Parathyroid adenoma (tissue), 2 donors: ENCODE data around the gene ZMYM5.

ENCODE experiments used
- H2AFZ ChIP-seq: fragments of 300-600 bp; sonication (generic); one replicate; pipeline ENCODE4 v1.7.0; 2017; ENCODE audit warnings: antibody characterized with exemption, mild to moderate bottlenecking
- H3K27ac ChIP-seq: fragments of 300-600 bp; sonication (generic); one replicate; pipeline ENCODE4 v1.7.0; 2017
- H3K27me3 ChIP-seq: fragments of 300-600 bp; sonication (generic); one replicate; pipeline ENCODE4 v1.7.0; 2017; ENCODE audit warnings: low read length; ENCODE audit not compliant: control insufficient read depth, insufficient read depth
- H3K36me3 ChIP-seq: fragments of 300-600 bp; sonication (generic); one replicate; pipeline ENCODE4 v1.7.0; 2017; ENCODE audit warnings: low read length; ENCODE audit not compliant: control insufficient read depth, insufficient read depth
- H3K4me1 ChIP-seq: fragments of 300-600 bp; sonication (generic); one replicate; pipeline ENCODE4 v1.7.0; 2017; ENCODE audit warnings: control low read depth
- H3K4me2 ChIP-seq: fragments of 300-600 bp; sonication (generic); one replicate; pipeline ENCODE4 v1.7.0; 2017; ENCODE audit warnings: low read length
- H3K4me3 ChIP-seq: fragments of 300-600 bp; sonication (generic); one replicate; pipeline ENCODE4 v1.7.0; 2017; ENCODE audit warnings: low read depth, low read length
- H3K79me2 ChIP-seq: fragments of 300-600 bp; sonication (generic); one replicate; pipeline ENCODE4 v1.7.0; 2017; ENCODE audit warnings: control low read depth
- H3K9ac ChIP-seq: fragments of 300-600 bp; sonication (generic); one replicate; pipeline ENCODE4 v1.7.0; 2017; ENCODE audit warnings: mild to moderate bottlenecking
- H3K9me3 ChIP-seq: fragments of 300-600 bp; sonication (generic); one replicate; pipeline ENCODE4 v1.7.0; 2017; ENCODE audit warnings: low read length; ENCODE audit not compliant: control insufficient read depth
- TF ChIP-seq, protein P1 (sequence below): fragments of 300-600 bp; sonication (generic); IDR thresholded peaks from one replicate; pipeline ENCODE4 v1.7.0; 2017; ENCODE audit warnings: antibody characterized with exemption, mild to moderate bottlenecking
- donor health status: primary hyperparathyroidism.

The ZMYM5 gene

DNA sequence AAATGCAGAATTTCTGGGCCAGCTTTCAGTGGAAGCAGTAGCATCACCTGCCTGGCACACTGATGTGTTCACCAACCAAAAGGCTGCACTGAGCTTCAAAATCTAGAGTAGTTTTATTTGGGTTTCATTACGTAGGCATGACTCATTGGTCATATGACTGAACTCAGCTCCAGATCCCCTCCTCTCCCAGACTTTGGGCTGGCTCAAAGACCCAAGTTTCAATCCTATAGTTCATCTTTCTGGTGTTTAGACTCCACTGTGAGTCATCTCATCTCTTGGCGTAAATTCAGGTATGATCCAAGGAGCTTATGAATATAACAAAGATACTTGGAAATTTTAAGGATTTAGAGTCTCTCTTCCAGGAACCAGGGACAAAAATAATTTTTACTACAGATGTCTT lies 17.7 kb downstream of the ZMYM5 start:
- Histone ChIP-seq H3K27ac (no peak overlapping the region), H3K4me2 (no peak overlapping the region), H3K4me1 (no peaks in the 10 kb centered on the region), H2AFZ (no peak overlapping the region), H3K4me3 (no peak overlapping the region), H3K9ac (no peak overlapping the region), H3K79me2 (peaks cover 7% of the 10 kb centered on the region), H3K36me3 (no peaks in the 10 kb centered on the region), H3K27me3 (no peaks in the 10 kb centered on the region), H3K9me3 (no peaks in the 10 kb centered on the region)
- TF ChIP-seq, protein P1, sequence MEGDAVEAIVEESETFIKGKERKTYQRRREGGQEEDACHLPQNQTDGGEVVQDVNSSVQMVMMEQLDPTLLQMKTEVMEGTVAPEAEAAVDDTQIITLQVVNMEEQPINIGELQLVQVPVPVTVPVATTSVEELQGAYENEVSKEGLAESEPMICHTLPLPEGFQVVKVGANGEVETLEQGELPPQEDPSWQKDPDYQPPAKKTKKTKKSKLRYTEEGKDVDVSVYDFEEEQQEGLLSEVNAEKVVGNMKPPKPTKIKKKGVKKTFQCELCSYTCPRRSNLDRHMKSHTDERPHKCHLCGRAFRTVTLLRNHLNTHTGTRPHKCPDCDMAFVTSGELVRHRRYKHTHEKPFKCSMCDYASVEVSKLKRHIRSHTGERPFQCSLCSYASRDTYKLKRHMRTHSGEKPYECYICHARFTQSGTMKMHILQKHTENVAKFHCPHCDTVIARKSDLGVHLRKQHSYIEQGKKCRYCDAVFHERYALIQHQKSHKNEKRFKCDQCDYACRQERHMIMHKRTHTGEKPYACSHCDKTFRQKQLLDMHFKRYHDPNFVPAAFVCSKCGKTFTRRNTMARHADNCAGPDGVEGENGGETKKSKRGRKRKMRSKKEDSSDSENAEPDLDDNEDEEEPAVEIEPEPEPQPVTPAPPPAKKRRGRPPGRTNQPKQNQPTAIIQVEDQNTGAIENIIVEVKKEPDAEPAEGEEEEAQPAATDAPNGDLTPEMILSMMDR, result no peak

DNA sequence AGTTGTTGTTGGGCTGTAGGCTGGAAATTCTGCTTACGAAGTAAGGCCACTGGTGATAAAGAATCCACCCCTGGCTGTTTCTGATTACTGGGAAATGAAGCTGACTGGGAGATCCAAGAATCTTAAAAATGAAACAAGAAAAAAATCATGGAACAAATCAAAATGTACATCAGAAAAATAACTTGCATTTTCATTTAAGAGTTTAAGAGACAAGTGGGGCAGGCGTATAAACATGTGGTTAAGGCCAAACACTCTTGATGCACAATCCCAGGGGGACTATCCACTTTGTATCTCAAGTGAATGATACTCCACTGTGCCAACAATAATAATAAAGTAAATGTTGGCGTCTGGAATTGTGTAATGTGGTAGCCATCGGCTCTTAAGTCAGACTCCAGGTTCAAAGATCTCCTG lies 24.6 kb downstream of the ZMYM5 start:
- TF ChIP-seq, protein P1, result no peak
- Histone ChIP-seq H3K4me1 (no peaks in the 10 kb centered on the region), H3K4me3 (no peak overlapping the region), H3K27ac (no peak overlapping the region), H3K36me3 (no peaks in the 10 kb centered on the region), H3K9ac (no peak overlapping the region), H3K9me3 (no peaks in the 10 kb centered on the region), H3K79me2 (no peaks in the 10 kb centered on the region), H3K4me2 (no peak overlapping the region), H3K27me3 (no peaks in the 10 kb centered on the region), H2AFZ (no peak overlapping the region)

DNA sequence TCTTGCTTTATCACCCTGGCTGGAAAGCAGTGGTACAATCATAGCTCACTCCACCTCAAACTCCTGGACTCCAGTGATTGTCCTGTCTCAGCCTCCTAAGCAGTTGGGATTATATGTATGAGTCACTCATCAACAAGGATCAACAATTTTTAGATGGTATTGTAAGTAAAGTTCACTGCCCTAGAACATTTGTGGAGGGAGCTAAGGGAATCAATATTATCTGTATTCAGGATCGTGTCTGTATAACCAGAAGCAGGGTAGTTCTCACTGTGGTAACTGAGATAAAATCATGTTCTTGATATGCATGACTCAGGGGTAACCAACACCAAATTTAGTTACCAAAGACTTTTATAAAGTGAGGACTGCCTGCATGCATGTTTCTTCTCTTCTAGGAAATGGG lies 27.0 kb downstream of the ZMYM5 start:
- H3K27ac ChIP-seq, result no peak overlapping the region
- no peaks in the 10 kb centered on the region for H3K36me3 ChIP-seq
- H3K4me3 ChIP-seq, result no peak overlapping the region
- no peak overlapping the region for H3K9ac ChIP-seq
- no peaks in the 10 kb centered on the region for H3K9me3 ChIP-seq
- H3K79me2 ChIP-seq, result no peaks in the 10 kb centered on the region
- no peak overlapping the region for H3K4me2 ChIP-seq
- no peak overlapping the region for H2AFZ ChIP-seq
- no peaks in the 10 kb centered on the region for H3K4me1 ChIP-seq
- TF ChIP-seq, protein P1, result no peak
- H3K27me3 ChIP-seq, result no peaks in the 10 kb centered on the region

DNA sequence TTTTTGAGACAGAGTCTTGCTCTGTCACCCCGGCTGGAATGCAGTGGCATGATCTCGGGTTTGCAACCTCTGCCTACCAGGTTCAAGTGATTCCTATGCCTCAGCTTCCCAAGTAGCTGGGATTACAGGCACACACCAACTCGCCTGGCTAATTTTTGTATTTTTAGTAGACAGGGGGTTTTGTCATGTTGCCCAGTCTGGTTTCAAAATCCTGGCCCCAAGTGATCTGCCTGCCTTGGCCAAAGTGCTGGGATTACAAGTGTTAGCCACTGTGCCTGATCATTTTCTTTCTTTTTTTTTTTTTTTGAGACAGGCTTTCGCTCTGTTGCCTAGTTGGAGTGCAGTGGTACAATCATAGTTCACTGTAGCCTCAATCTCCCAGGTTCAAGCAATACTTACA lies 28.7 kb downstream of the ZMYM5 start:
- Histone ChIP-seq H3K79me2 (no peaks in the 10 kb centered on the region), H3K9me3 (no peaks in the 10 kb centered on the region)
- TF ChIP-seq, protein P1, result no peak

DNA sequence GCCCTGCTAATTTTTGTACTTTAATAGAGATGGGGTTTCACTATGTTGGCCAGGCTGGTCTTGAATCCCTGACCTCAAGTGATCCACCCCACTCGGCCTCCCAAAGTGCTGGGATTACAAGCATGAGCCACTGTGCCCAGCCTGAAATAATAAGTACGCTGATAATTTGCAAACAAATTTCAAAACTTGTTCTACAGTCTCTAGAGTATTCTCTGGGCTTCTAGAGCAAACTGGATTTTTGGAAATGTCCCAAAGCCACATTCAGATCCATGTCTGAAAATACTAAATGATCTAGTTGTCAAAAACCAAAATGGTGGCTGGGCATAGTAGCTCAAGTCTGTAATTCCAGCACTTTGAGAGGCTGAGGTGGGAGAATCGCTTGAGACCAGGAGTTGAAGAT lies 40.8 kb downstream of the ZMYM5 start:
- Histone ChIP-seq H3K79me2 (no peaks in the 10 kb centered on the region), H3K4me3 (no peak overlapping the region), H3K4me1 (no peaks in the 10 kb centered on the region), H3K27ac (no peak overlapping the region), H3K27me3 (no peaks in the 10 kb centered on the region), H2AFZ (no peak overlapping the region), H3K9me3 (no peaks in the 10 kb centered on the region), H3K4me2 (no peak overlapping the region), H3K9ac (no peak overlapping the region), H3K36me3 (no peaks in the 10 kb centered on the region)
- TF ChIP-seq, protein P1, result no peak

More for the DNA sequence above, 28.7 kb downstream of the ZMYM5 start:
- Histone ChIP-seq H3K27me3 (no peaks in the 10 kb centered on the region), H3K4me2 (no peak overlapping the region), H3K27ac (no peak overlapping the region), H3K9ac (no peak overlapping the region), H3K4me3 (no peak overlapping the region), H2AFZ (no peak overlapping the region), H3K4me1 (no peaks in the 10 kb centered on the region), H3K36me3 (no peaks in the 10 kb centered on the region)
